Peyer's patch (tissue), 4 donors: ENCODE measurements around the gene MC1R. TPM values are rescaled to one million over a fixed set of nuclear protein-coding genes. Genes with fewer than 3 reads are reported as not detected.

Source experiments
- DNase-seq, 3 donors: peaks; one replicate each; pipeline ENCODE4 v3.0.0-alpha.2; 2017 to 2019
- H3K27ac ChIP-seq, 4 donors: fragments of 200-600 bp; sonication (generic); one replicate each; pipeline ENCODE4 v1.5.1; 2016 to 2019
- H3K27me3 ChIP-seq, 2 donors: fragments of 200-600 bp; sonication (generic); one replicate each; pipeline ENCODE4 v1.5.1; 2019
- H3K36me3 ChIP-seq, 3 donors: fragments of 200-600 bp; sonication (generic); one replicate each; pipeline ENCODE4 v1.5.1; 2016 to 2019
- H3K4me1 ChIP-seq, 4 donors: fragments of 200-600 bp; sonication (generic); one replicate each; pipeline ENCODE4 v1.5.1; 2016 to 2019
- H3K4me3 ChIP-seq, 4 donors: fragments of 200-600 bp; sonication (generic); 1 replicate in 3 of 4; 2 replicates in 1 of 4; pipeline ENCODE4 v1.5.1; 2016 to 2019; ENCODE audit warnings: mild to moderate bottlenecking in 1 of 4
- H3K9me3 ChIP-seq, 4 donors: fragments of 200-600 bp; sonication (generic); one replicate each; pipeline ENCODE4 v1.5.1; 2016 to 2019; ENCODE audit warnings: mild to moderate bottlenecking in 1 of 4
- CTCF ChIP-seq, 6 experiments: fragments of 450-650 bp in 4 of 6; fragments of 200-600 bp in 2 of 6; sonication (generic) in 1 of 6; IDR thresholded peaks; one replicate each; pipeline ENCODE4 v1.5.1; 2017 to 2019; ENCODE audit warnings: antibody characterized with exemption in 6 of 6, mild to moderate bottlenecking in 3 of 6, moderate library complexity in 1 of 6
- POLR2A ChIP-seq, 2 donors: fragments of 450-650 bp; IDR thresholded peaks; one replicate each; pipeline ENCODE4 v1.5.1; 2017; ENCODE audit warnings: antibody characterized with exemption in 2 of 2, mild to moderate bottlenecking in 2 of 2, moderate library complexity in 2 of 2
- total RNA-seq, 4 donors: library from RNA; depleted of rRNA; stranded (reverse); fragments of >200 nt; gene quantifications; one replicate each; pipeline ENCODE4 v1.1.0, GENCODE V29; 2016

Gene MC1R
- total RNA-seq, 4 donors from 2014 or later = 8.3 to 29.2 (median 11.2) TPM

- DNase-seq = no peak
- TF ChIP-seq CTCF (IDR thresholded peaks at IDR 0.05) = no peak
- TF ChIP-seq POLR2A (IDR thresholded peaks at IDR 0.05) = no peak
- H3K27ac ChIP-seq = no peak overlapping the region
Measured at GRCh38 chr16:89958068-89958467, 39.4 kb downstream of the MC1R start.

GRCh38 chr16:89958596-89958995, 39.9 kb downstream of the MC1R start:
- TF ChIP-seq POLR2A (IDR thresholded peaks at IDR 0.05) (no peak), CTCF (IDR thresholded peaks at IDR 0.05) (no peak)
- Histone ChIP-seq H3K27me3 (no peaks in the 10 kb centered on the region), H3K27ac (no peak overlapping the region), H3K9me3 (no peaks in the 10 kb centered on the region), H3K4me1 (peaks cover 0 to 19% (median under 1%) of the 10 kb centered on the region in 4 donors), H3K36me3 (peaks cover 0 to 25% (median 0%) of the 10 kb centered on the region in 3 donors), H3K4me3 (no peak overlapping the region)
- no peak for DNase-seq

More at GRCh38 chr16:89958068-89958467, 39.4 kb downstream of the MC1R start:
- Histone ChIP-seq H3K36me3 (peaks cover 0 to 25% (median 0%) of the 10 kb centered on the region in 3 donors), H3K9me3 (no peaks in the 10 kb centered on the region), H3K27me3 (no peaks in the 10 kb centered on the region), H3K4me1 (peaks cover 0 to 24% (median 3%) of the 10 kb centered on the region in 4 donors), H3K4me3 (no peak overlapping the region)

- Histone ChIP-seq H3K4me1 (peaks cover 0 to 8% (median 0%) of the 10 kb centered on the region in 4 donors), H3K9me3 (no peaks in the 10 kb centered on the region), H3K4me3 (no peak overlapping the region), H3K27ac (no peak overlapping the region), H3K27me3 (no peaks in the 10 kb centered on the region), H3K36me3 (peaks cover 0 to 25% (median 0%) of the 10 kb centered on the region in 3 donors)
- TF ChIP-seq POLR2A (IDR thresholded peaks at IDR 0.05) = no peak
- no peak for TF ChIP-seq CTCF (IDR thresholded peaks at IDR 0.05)
- no peak for DNase-seq
Measured at GRCh38 chr16:89960966-89961365, 42.3 kb downstream of the MC1R start.

GRCh38 chr16:89961920-89962319, 43.3 kb downstream of the MC1R start:
- no peak overlapping the region for H3K27ac ChIP-seq
- H3K36me3 ChIP-seq = peaks cover 0 to 22% (median 0%) of the 10 kb centered on the region in 3 donors
- TF ChIP-seq POLR2A (IDR thresholded peaks at IDR 0.05) = no peak
- TF ChIP-seq CTCF (IDR thresholded peaks at IDR 0.05) = no peak

GRCh38 chr16:89962754-89963498, 44.3 kb downstream of the MC1R start:
- no peak overlapping the region for H3K4me3 ChIP-seq
- TF ChIP-seq CTCF (IDR thresholded peaks at IDR 0.05) (no peak), POLR2A (IDR thresholded peaks at IDR 0.05) (no peak)
- peaks cover 0 to 13% (median 0%) of the 10 kb centered on the region in 3 donors for H3K36me3 ChIP-seq
- H3K27me3 ChIP-seq = no peaks in the 10 kb centered on the region
- H3K27ac ChIP-seq = no peak overlapping the region
- no peaks in the 10 kb centered on the region for H3K4me1 ChIP-seq
- DNase-seq = no peak
- H3K9me3 ChIP-seq = no peaks in the 10 kb centered on the region

More at GRCh38 chr16:89961920-89962319, 43.3 kb downstream of the MC1R start:
- Histone ChIP-seq H3K27me3 (no peaks in the 10 kb centered on the region), H3K4me1 (peaks cover 0 to 3% (median 0%) of the 10 kb centered on the region in 4 donors), H3K4me3 (no peak overlapping the region), H3K9me3 (no peaks in the 10 kb centered on the region)
- DNase-seq = no peak
